Suprapubic skin (tissue), 4 donors: Measurements from ENCODE around the gene PIK3CB.

Experiments used
- CTCF ChIP-seq, 2 donors: fragments of 200-600 bp in 1 of 2; fragments of 450-650 bp in 1 of 2; sonication (generic) in 1 of 2; IDR thresholded peaks; one replicate each; pipeline ENCODE4 v1.5.1; 2016 to 2019; ENCODE audit warnings: antibody characterized with exemption in 2 of 2, mild to moderate bottlenecking in 1 of 2, moderate library complexity in 1 of 2
- EP300 ChIP-seq: sonication (generic); formaldehyde crosslinking; IDR thresholded peaks from one replicate; pipeline ENCODE4 v1.6.1; 2017; ENCODE audit warnings: antibody characterized with exemption
- POLR2A ChIP-seq, 2 donors: fragments of 450-650 bp; IDR thresholded peaks; one replicate each; pipeline ENCODE4 v1.6.1; 2017; ENCODE audit warnings: antibody characterized with exemption in 2 of 2, mild to moderate bottlenecking in 2 of 2, moderate library complexity in 2 of 2
- POLR2AphosphoS5 ChIP-seq, 3 donors: sonication (generic); formaldehyde crosslinking; IDR thresholded peaks; one replicate each; pipeline ENCODE4 v1.6.1; 2017; ENCODE audit warnings: antibody characterized with exemption in 3 of 3

- TF ChIP-seq CTCF (IDR thresholded peaks at IDR 0.05) (no peak), POLR2AphosphoS5 (IDR thresholded peaks at IDR 0.05) (no peak), POLR2A (IDR thresholded peaks at IDR 0.05) (no peak), EP300 (no peak)
These were observed 156.6 kb downstream of the PIK3CB start for GRCh38 chr3:138678086-138678485.
